ENCODE data around the gene ADRM1.

DNA sequence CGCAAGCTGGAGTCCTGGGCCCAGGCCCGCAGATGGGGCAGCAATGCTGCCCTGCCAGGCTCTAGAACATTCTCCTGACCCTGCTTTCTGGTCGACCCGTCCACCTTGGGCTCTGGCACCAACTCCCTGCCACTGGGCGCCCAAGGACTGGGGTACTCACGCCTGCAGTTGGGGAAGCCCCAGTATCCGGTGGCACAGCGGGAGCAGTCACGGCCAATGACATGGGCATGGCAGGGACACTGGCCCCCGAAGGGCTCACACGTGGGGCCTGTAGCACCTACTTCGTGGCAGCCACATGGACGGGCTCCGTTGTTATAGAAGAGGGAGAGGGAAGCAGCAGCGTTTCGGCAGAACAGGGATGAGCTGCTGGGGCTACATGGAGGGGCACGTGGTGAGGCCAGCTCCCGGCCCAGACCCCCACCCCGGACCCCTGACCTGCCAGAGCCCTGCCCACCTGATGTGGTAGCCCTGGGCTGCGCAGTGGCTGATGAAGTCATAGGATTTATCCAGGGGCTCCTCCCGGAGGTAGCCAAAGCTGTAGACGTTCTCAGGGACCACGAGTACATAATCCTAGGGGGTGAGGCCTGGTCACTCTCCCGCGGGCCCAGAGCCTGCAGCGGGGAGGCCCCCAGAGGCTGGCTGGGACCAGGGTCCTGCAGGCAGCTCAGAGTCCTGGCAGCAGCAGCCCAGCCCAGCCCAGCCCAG is 26.0 kb downstream of the ADRM1 start:
- TF ChIP-seq ZNF416 (CRISPR knock-in tag; IDR thresholded peaks at IDR 0.05) (no peak), CBFB (CRISPR knock-in tag; IDR thresholded peaks at IDR 0.05; ENCODE audit: low read depth) (no peak), ELF4 (CRISPR knock-in tag; IDR thresholded peaks at IDR 0.05; ENCODE audit: low read depth) (no peak), ZBTB21 (CRISPR knock-in tag; IDR thresholded peaks at IDR 0.05; ENCODE audit: borderline replicate concordance) (no peak), JUN (CRISPR knock-in tag; IDR thresholded peaks at IDR 0.05) (no peak), NFYB (CRISPR knock-in tag; conservative IDR thresholded peaks at IDR 0.05; ENCODE audit: low read depth) (no peak)
- TF ChIP-seq, protein P1, sequence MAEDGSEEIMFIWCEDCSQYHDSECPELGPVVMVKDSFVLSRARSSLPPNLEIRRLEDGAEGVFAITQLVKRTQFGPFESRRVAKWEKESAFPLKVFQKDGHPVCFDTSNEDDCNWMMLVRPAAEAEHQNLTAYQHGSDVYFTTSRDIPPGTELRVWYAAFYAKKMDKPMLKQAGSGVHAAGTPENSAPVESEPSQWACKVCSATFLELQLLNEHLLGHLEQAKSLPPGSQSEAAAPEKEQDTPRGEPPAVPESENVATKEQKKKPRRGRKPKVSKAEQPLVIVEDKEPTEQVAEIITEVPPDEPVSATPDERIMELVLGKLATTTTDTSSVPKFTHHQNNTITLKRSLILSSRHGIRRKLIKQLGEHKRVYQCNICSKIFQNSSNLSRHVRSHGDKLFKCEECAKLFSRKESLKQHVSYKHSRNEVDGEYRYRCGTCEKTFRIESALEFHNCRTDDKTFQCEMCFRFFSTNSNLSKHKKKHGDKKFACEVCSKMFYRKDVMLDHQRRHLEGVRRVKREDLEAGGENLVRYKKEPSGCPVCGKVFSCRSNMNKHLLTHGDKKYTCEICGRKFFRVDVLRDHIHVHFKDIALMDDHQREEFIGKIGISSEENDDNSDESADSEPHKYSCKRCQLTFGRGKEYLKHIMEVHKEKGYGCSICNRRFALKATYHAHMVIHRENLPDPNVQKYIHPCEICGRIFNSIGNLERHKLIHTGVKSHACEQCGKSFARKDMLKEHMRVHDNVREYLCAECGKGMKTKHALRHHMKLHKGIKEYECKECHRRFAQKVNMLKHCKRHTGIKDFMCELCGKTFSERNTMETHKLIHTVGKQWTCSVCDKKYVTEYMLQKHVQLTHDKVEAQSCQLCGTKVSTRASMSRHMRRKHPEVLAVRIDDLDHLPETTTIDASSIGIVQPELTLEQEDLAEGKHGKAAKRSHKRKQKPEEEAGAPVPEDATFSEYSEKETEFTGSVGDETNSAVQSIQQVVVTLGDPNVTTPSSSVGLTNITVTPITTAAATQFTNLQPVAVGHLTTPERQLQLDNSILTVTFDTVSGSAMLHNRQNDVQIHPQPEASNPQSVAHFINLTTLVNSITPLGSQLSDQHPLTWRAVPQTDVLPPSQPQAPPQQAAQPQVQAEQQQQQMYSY (CRISPR knock-in tag; IDR thresholded peaks at IDR 0.05) = no peak
- TF ChIP-seq, protein P2, sequence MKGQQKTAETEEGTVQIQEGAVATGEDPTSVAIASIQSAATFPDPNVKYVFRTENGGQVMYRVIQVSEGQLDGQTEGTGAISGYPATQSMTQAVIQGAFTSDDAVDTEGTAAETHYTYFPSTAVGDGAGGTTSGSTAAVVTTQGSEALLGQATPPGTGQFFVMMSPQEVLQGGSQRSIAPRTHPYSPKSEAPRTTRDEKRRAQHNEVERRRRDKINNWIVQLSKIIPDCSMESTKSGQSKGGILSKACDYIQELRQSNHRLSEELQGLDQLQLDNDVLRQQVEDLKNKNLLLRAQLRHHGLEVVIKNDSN (CRISPR knock-in tag; IDR thresholded peaks at IDR 0.05) = no peak
- TF ChIP-seq, protein P3, sequence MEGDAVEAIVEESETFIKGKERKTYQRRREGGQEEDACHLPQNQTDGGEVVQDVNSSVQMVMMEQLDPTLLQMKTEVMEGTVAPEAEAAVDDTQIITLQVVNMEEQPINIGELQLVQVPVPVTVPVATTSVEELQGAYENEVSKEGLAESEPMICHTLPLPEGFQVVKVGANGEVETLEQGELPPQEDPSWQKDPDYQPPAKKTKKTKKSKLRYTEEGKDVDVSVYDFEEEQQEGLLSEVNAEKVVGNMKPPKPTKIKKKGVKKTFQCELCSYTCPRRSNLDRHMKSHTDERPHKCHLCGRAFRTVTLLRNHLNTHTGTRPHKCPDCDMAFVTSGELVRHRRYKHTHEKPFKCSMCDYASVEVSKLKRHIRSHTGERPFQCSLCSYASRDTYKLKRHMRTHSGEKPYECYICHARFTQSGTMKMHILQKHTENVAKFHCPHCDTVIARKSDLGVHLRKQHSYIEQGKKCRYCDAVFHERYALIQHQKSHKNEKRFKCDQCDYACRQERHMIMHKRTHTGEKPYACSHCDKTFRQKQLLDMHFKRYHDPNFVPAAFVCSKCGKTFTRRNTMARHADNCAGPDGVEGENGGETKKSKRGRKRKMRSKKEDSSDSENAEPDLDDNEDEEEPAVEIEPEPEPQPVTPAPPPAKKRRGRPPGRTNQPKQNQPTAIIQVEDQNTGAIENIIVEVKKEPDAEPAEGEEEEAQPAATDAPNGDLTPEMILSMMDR (IDR thresholded peaks at IDR 0.05) = no peak
- TF ChIP-seq, protein P4, sequence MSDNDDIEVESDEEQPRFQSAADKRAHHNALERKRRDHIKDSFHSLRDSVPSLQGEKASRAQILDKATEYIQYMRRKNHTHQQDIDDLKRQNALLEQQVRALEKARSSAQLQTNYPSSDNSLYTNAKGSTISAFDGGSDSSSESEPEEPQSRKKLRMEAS (CRISPR knock-in tag; IDR thresholded peaks at IDR 0.05) = no peak
